MM.1S (cell line): ENCODE data around the gene HS3ST4.

Experiments
- EZH2 ChIP-seq: fragments of 300-600 bp; sonication (generic); optimal IDR thresholded peaks from 2 replicates; pipeline ENCODE3; 2017; ENCODE audit warnings: low read depth, mild to moderate bottlenecking, antibody characterized with exemption, low read length, mixed read lengths
- EZH2phosphoT487 ChIP-seq: fragments of 300-600 bp; sonication (generic); IDR thresholded peaks from 2 replicates; pipeline ENCODE4 v1.6.1; 2018; ENCODE audit warnings: antibody characterized with exemption, low read length
- TF ChIP-seq, protein P1 (sequence below): fragments of 300-600 bp; sonication (generic); IDR thresholded peaks from 2 replicates; pipeline ENCODE4 v1.5.1; 2016; ENCODE audit warnings: antibody characterized with exemption, low read length, mixed read lengths

DNA sequence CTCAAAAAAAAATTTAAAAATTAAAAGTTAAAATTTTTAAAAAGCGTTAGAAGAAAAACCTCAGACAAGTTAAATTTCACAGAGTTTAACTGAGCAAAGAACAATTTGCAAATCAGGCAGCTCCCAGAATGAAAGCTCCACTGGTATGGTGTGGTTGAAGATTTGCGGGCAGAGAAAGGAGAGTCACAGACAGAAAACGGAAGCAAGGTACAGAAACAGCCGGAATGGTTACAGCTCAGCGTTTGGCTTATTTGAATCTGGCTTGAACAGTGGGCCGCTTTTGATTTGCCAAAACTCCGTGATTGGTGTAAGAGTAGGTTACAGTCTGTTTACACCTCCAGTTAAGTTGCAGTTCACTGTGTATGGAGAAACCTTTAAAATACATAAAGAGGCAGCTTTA, 297.1 kb downstream of the HS3ST4 start:
- TF ChIP-seq, protein P1, sequence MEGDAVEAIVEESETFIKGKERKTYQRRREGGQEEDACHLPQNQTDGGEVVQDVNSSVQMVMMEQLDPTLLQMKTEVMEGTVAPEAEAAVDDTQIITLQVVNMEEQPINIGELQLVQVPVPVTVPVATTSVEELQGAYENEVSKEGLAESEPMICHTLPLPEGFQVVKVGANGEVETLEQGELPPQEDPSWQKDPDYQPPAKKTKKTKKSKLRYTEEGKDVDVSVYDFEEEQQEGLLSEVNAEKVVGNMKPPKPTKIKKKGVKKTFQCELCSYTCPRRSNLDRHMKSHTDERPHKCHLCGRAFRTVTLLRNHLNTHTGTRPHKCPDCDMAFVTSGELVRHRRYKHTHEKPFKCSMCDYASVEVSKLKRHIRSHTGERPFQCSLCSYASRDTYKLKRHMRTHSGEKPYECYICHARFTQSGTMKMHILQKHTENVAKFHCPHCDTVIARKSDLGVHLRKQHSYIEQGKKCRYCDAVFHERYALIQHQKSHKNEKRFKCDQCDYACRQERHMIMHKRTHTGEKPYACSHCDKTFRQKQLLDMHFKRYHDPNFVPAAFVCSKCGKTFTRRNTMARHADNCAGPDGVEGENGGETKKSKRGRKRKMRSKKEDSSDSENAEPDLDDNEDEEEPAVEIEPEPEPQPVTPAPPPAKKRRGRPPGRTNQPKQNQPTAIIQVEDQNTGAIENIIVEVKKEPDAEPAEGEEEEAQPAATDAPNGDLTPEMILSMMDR = no peak
- no peak for TF ChIP-seq EZH2
- no peak for TF ChIP-seq EZH2phosphoT487
